ENCODE measurements around the gene SLC5A2.
"Not testable (repeated sequence)": the region's sequence is repeated elsewhere in the genome, so short reads cannot be mapped to it uniquely, and the experiment has no call there.

The SLC5A2 gene

GRCh38 chr16:31505483-31505882 is 22.6 kb downstream of the SLC5A2 start:
- H3K27ac Mint-ChIP-seq, result peak overlapping the region; percentile 21
- no peaks in the 10 kb centered on the region for H3K9me3 Mint-ChIP-seq
- peaks cover 35% of the 10 kb centered on the region for H3K4me1 Mint-ChIP-seq (ENCODE audit: low read depth)
- intact Hi-C loops (cut with micrococcal nuclease), result no loop called here
- H3K36me3 Mint-ChIP-seq (ENCODE audit: low read depth), result peaks cover 30% of the 10 kb centered on the region
- H3K4me3 Mint-ChIP-seq, result no peak overlapping the region
- no peaks in the 10 kb centered on the region for H3K27me3 Mint-ChIP-seq

GRCh38 chr16:31507617-31507928 is 24.6 kb downstream of the SLC5A2 start:
- H3K27me3 Mint-ChIP-seq, result no peaks in the 10 kb centered on the region
- H3K27ac Mint-ChIP-seq, result peak overlapping the region; percentile 97
- H3K36me3 Mint-ChIP-seq (ENCODE audit: low read depth), result peaks cover 27% of the 10 kb centered on the region
- peaks cover 35% of the 10 kb centered on the region for H3K4me1 Mint-ChIP-seq (ENCODE audit: low read depth)
- intact Hi-C loops (cut with micrococcal nuclease), result no loop called here
- H3K9me3 Mint-ChIP-seq, result no peaks in the 10 kb centered on the region
- peak overlapping the region; percentile 89 for H3K4me3 Mint-ChIP-seq

- no peaks in the 10 kb centered on the region for H3K27me3 Mint-ChIP-seq
- peaks cover 27% of the 10 kb centered on the region for H3K36me3 Mint-ChIP-seq (ENCODE audit: low read depth)
- peak within 1 kb of the TSS; percentile 97 for H3K27ac Mint-ChIP-seq
- intact Hi-C loops (cut with micrococcal nuclease), result loop anchor here (1.0 kb wide), 1 partner anchor 48 kb away; no protein-coding TSS in a partner anchor
- H3K9me3 Mint-ChIP-seq, result no peaks in the 10 kb centered on the region
- H3K4me3 Mint-ChIP-seq, result peak within 1 kb of the TSS; percentile 89
- peaks cover 35% of the 10 kb centered on the region for H3K4me1 Mint-ChIP-seq (ENCODE audit: low read depth)
Measured at GRCh38 chr16:31507929-31508705, 25.2 kb downstream of the SLC5A2 start, which contains the start of gene RUSF1. Gene RUSF1 (minus strand): TSS chr16:31508391. CDS start chr16:31508373, 18 bp downstream.

- intact Hi-C loops (cut with micrococcal nuclease), result loop anchor here (1.0 kb wide), 1 partner anchor 48 kb away; no protein-coding TSS in a partner anchor
- Mint-ChIP-seq H3K27ac (peak overlapping the region; percentile 97), H3K4me1 (ENCODE audit: low read depth) (peaks cover 35% of the 10 kb centered on the region)
Measured at GRCh38 chr16:31508706-31509195, 25.8 kb downstream of the SLC5A2 start.

GRCh38 chr16:31513126-31513525 is 30.2 kb downstream of the SLC5A2 start:
- H3K36me3 Mint-ChIP-seq (ENCODE audit: low read depth), result peaks cover 6% of the 10 kb centered on the region
- H3K27me3 Mint-ChIP-seq, result peaks cover 9% of the 10 kb centered on the region
- peaks cover 11% of the 10 kb centered on the region for H3K4me1 Mint-ChIP-seq (ENCODE audit: low read depth)
- intact Hi-C loops (cut with micrococcal nuclease), result no loop called here
- peaks cover 9% of the 10 kb centered on the region for H3K9me3 Mint-ChIP-seq
- H3K27ac Mint-ChIP-seq, result no peak overlapping the region
- no peak overlapping the region for H3K4me3 Mint-ChIP-seq

More at GRCh38 chr16:31508706-31509195, 25.8 kb downstream of the SLC5A2 start:
- Mint-ChIP-seq H3K9me3 (no peaks in the 10 kb centered on the region), H3K36me3 (ENCODE audit: low read depth) (peaks cover 27% of the 10 kb centered on the region), H3K4me3 (peak overlapping the region; percentile 89), H3K27me3 (peaks cover under 1% of the 10 kb centered on the region)

- intact Hi-C loops (cut with micrococcal nuclease), result no loop called here
Measured at GRCh38 chr16:31513884-31514283, 31.0 kb downstream of the SLC5A2 start.

GRCh38 chr16:31517800-31518402 is 35.0 kb downstream of the SLC5A2 start:
- Mint-ChIP-seq H3K36me3 (ENCODE audit: low read depth) (no peaks in the 10 kb centered on the region), H3K27ac (no peak overlapping the region), H3K27me3 (peaks cover 9% of the 10 kb centered on the region), H3K4me3 (no peak overlapping the region), H3K9me3 (peaks cover 9% of the 10 kb centered on the region), H3K4me1 (ENCODE audit: low read depth) (no peaks in the 10 kb centered on the region)
- intact Hi-C loops (cut with micrococcal nuclease), result no loop called here

More at GRCh38 chr16:31513884-31514283, 31.0 kb downstream of the SLC5A2 start:
- Mint-ChIP-seq H3K9me3 (peaks cover 9% of the 10 kb centered on the region), H3K4me3 (no peak overlapping the region), H3K4me1 (ENCODE audit: low read depth) (peaks cover 6% of the 10 kb centered on the region), H3K36me3 (ENCODE audit: low read depth) (no peaks in the 10 kb centered on the region), H3K27ac (no peak overlapping the region), H3K27me3 (peaks cover 9% of the 10 kb centered on the region)

- H3K4me1 Mint-ChIP-seq (ENCODE audit: low read depth), result no peaks in the 10 kb centered on the region
- intact Hi-C loops (cut with micrococcal nuclease), result no loop called here
Measured at GRCh38 chr16:31519759-31520431, 37.0 kb downstream of the SLC5A2 start.

GRCh38 chr16:31521368-31521767 is 38.4 kb downstream of the SLC5A2 start:
- intact Hi-C loops (cut with micrococcal nuclease), result no loop called here
- Mint-ChIP-seq H3K36me3 (ENCODE audit: low read depth) (no peaks in the 10 kb centered on the region), H3K27me3 (peaks cover 6% of the 10 kb centered on the region), H3K27ac (no peak overlapping the region), H3K4me1 (ENCODE audit: low read depth) (no peaks in the 10 kb centered on the region), H3K4me3 (no peak overlapping the region), H3K9me3 (peaks cover 9% of the 10 kb centered on the region)

More at GRCh38 chr16:31519759-31520431, 37.0 kb downstream of the SLC5A2 start:
- peaks cover 9% of the 10 kb centered on the region for H3K9me3 Mint-ChIP-seq
- no peak overlapping the region for H3K4me3 Mint-ChIP-seq
- H3K27me3 Mint-ChIP-seq, result peaks cover 6% of the 10 kb centered on the region
- H3K36me3 Mint-ChIP-seq (ENCODE audit: low read depth), result no peaks in the 10 kb centered on the region
- no peak overlapping the region for H3K27ac Mint-ChIP-seq

- Mint-ChIP-seq H3K27ac (no peak overlapping the region), H3K36me3 (ENCODE audit: low read depth) (no peaks in the 10 kb centered on the region), H3K27me3 (peaks cover 6% of the 10 kb centered on the region), H3K4me1 (ENCODE audit: low read depth) (no peaks in the 10 kb centered on the region), H3K9me3 (peaks cover 8% of the 10 kb centered on the region), H3K4me3 (no peak overlapping the region)
- intact Hi-C loops (cut with micrococcal nuclease), result no loop called here
Measured at GRCh38 chr16:31522071-31522470, 39.1 kb downstream of the SLC5A2 start.

GRCh38 chr16:31523768-31524167 is 40.8 kb downstream of the SLC5A2 start:
- H3K4me3 Mint-ChIP-seq; H3K36me3 Mint-ChIP-seq (ENCODE audit: low read depth); intact Hi-C loops (cut with micrococcal nuclease); H3K4me1 Mint-ChIP-seq (ENCODE audit: low read depth); H3K27ac Mint-ChIP-seq; H3K9me3 Mint-ChIP-seq: not testable (repeated sequence)
- peaks cover 12% of the 10 kb centered on the region for H3K27me3 Mint-ChIP-seq

- Mint-ChIP-seq H3K4me1 (ENCODE audit: low read depth) (no peaks in the 10 kb centered on the region), H3K4me3 (no peak overlapping the region), H3K27me3 (peaks cover 24% of the 10 kb centered on the region), H3K36me3 (ENCODE audit: low read depth) (no peaks in the 10 kb centered on the region), H3K9me3 (no peaks in the 10 kb centered on the region), H3K27ac (no peak overlapping the region)
- intact Hi-C loops (cut with micrococcal nuclease), result no loop called here
Measured at GRCh38 chr16:31525113-31525512, 42.2 kb downstream of the SLC5A2 start.

GRCh38 chr16:31527734-31528274 is 44.9 kb downstream of the SLC5A2 start, which contains the start of gene AHSP:
Gene AHSP (plus strand): TSS chr16:31527900. CDS start chr16:31528140, 240 bp downstream.
- intact Hi-C loops (cut with micrococcal nuclease), result no loop called here
- Mint-ChIP-seq H3K27ac (no peak within 1 kb of the TSS), H3K27me3 (peaks cover 27% of the 10 kb centered on the region), H3K4me1 (ENCODE audit: low read depth) (no peaks in the 10 kb centered on the region), H3K9me3 (no peaks in the 10 kb centered on the region), H3K4me3 (no peak within 1 kb of the TSS), H3K36me3 (ENCODE audit: low read depth) (no peaks in the 10 kb centered on the region)

Data from dendritic cell treated with granulocyte-macrophage colony-stimulating factor and Interleukin-4, amounts not matched to agents 40 ng/mL and 50 ng/mL, for 4 days (primary cell).